Body of pancreas (tissue), 4 donors: ENCODE results near the gene PELI3.

Source experiments
- CTCF ChIP-seq, 7 experiments: fragments of 450-650 bp in 4 of 7; fragments of 200-600 bp in 3 of 7; sonication (generic) in 3 of 7; IDR thresholded peaks; one replicate each; pipeline ENCODE4 v1.5.1; 2016 to 2019; ENCODE audit warnings: antibody characterized with exemption in 7 of 7
- POLR2A ChIP-seq, 3 donors: fragments of 450-650 bp; IDR thresholded peaks; one replicate each; pipeline ENCODE4 v1.6.1; 2016; ENCODE audit warnings: antibody characterized with exemption in 3 of 3, mild to moderate bottlenecking in 2 of 3

DNA sequence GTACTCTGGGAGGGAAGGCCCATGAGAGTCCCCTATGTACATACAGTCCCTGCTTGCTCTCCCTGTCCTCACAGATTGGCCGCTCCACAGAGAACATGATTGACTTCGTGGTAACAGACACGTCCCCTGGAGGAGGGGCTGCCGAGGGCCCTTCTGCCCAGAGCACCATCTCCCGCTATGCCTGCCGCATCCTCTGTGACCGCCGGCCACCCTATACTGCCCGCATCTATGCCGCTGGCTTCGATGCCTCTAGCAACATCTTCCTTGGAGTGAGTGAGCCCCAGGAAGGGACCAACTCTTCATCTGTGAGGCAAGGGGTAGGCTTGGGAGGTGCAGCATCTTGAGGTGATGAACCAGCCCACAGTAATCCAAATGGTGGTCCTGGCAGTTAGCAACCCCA, 6.5 kb downstream of the PELI3 start:
- no peak for TF ChIP-seq CTCF (IDR thresholded peaks at IDR 0.05)
- TF ChIP-seq POLR2A (IDR thresholded peaks at IDR 0.05): no peak
